GM23338 (cell line): ENCODE results near the gene RIN3.

Source experiments
- CTCF ChIP-seq, 2 experiments: fragments of 200-600 bp in 1 of 2; sonication (generic) in 1 of 2; conservative IDR thresholded peaks; 2 replicates each; pipeline versions ENCODE4 v1.5.1 to v1.6.1; 2016 to 2017; ENCODE audit warnings: antibody characterized with exemption in 2 of 2, low read depth in 2 of 2, mild to moderate bottlenecking in 2 of 2, moderate library complexity in 1 of 2
- EZH2 ChIP-seq: fragments of 200-600 bp; sonication (generic); IDR thresholded peaks from one replicate; pipeline ENCODE4 v1.8.0; 2017; ENCODE audit warnings: antibody characterized with exemption, mild to moderate bottlenecking, low read depth; ENCODE audit not compliant: unreplicated experiment
- EZH2phosphoT487 ChIP-seq: fragments of 200-600 bp; sonication (generic); IDR thresholded peaks from one replicate; pipeline ENCODE4 v1.8.1; 2018; ENCODE audit warnings: antibody characterized with exemption; ENCODE audit not compliant: unreplicated experiment
- POLR2AphosphoS5 ChIP-seq: IDR thresholded peaks from 2 replicates; pipeline ENCODE4 v1.6.1; 2016; ENCODE audit warnings: antibody characterized with exemption, low read depth
- REST ChIP-seq: IDR thresholded peaks from one replicate; pipeline ENCODE4 v1.6.1; 2018; ENCODE audit warnings: antibody characterized with exemption; ENCODE audit not compliant: unreplicated experiment

DNA sequence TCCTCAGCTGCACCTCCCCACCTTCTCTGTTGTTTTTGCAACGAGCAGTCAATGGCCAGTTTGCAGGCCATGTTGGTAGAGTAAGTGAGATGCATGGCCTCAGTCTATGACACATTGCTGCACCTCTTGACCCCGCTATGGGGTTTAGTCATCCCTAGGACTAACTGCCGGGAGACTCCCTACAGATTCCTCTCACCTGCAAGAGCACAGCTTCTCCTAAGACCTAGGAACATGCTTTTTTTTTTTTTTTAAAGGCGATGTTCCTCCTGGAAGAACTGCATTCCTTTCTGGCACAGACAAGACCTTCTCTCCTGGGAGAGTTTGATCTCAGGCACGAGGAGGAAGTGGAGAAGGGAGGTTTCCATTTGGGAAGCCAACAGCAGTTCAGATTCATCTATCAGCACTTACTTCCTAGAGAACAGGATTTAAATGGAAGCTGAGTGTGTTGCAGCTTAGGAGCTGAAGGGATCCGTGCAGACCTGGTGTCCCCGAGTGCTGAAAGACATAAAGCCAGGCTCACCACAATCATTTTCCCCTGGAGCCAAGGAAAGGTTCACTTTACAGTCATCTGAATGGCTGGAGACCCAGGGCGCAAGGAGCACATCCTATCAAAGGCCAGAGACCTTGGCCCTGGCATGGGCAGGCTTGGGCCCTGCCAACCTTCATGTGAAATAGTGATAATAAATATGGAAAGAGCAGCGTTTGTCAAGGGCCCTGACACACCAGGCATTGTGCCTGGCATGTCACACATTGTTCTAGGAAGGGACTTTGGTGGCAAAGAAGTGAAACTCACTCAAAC lies 130.8 kb downstream of the RIN3 start:
- TF ChIP-seq EZH2 = no peak
- TF ChIP-seq CTCF (conservative IDR thresholded peaks at IDR 0.05; ENCODE audit: low read depth in 2 of 2) = no peak
- no peak for TF ChIP-seq EZH2phosphoT487
- TF ChIP-seq REST = no peak
- TF ChIP-seq POLR2AphosphoS5 = no peak
